SK-N-MC (cell line): ENCODE data around the gene CABLES2.

Experiments
- EZH2 ChIP-seq: fragments of 200-600 bp; sonication (generic); IDR thresholded peaks from one replicate; pipeline ENCODE4 v1.6.1; 2017; ENCODE audit warnings: antibody characterized with exemption
- POLR2AphosphoS5 ChIP-seq: IDR thresholded peaks from 2 replicates; pipeline ENCODE4 v1.6.1; 2012; ENCODE audit warnings: mild to moderate bottlenecking, low read depth, low read length, borderline replicate concordance

DNA sequence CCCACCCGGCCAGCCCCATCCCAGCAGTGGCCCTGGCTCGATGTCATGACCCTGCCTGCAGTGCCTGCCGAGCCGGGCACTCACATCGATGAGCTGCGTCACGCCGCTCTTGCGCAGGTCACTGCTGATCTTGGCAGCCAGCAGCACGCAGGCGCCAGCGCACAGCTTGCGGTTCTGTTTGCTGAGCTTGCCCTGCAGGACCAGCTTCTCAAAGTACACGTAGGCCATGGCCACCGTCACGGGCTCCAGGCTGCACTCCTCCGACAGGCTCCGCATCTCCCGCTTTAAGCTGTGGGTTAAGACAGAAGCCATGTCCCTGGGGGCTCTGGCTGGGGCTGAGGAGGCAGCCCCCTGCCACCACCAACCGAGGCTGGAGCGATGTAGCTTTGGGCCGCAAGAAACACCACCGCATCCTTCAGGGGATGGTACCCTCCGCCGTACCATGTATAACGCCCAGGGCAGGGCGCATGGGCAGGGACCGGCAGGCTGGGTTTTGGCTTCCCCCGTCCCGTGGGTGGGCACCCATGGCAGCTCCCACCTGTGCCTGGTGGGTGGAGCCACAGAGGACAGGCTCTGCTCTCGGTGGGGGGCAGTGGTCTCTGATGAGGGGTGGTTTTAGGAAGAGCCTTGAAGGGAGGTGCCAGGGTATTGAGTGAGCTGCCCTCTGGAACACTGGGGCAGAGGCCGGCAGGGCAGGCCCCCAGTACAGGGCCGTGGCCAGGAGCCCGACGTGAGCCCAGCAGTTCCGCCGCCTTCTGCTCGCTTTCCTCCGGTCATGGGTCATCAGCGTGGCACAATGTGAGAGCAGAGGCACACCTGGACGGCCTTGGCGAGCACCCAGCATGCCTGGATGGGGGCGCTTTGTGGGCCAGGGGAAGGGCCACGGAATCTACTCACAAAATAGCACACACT is 15.7 kb downstream of the CABLES2 start:
- TF ChIP-seq POLR2AphosphoS5 (no peak), EZH2 (no peak)
